ENCODE measurements around the gene UBE4B. TPM values are rescaled to one million over a fixed set of nuclear protein-coding genes. Genes with fewer than 3 reads are reported as not detected.

UBE4B gene
- total and polyA plus RNA-seq, 9 of the 15 experiments (the other 6 are each of a cell fraction or from before 2014, with no cell fraction given): 11.7 to 73.7 (median 40.1) TPM

GRCh38 chr1:10210841-10211804, 178.4 kb downstream of the UBE4B start (continued):
- TF ChIP-seq ELK3 (CRISPR knock-in tag; IDR thresholded peaks at IDR 0.05) (no peak), ZBTB43 (CRISPR knock-in tag; IDR thresholded peaks at IDR 0.05) (peak; percentile 70; the same call in 1 of the 2 replicates), TCF7 (IDR thresholded peaks at IDR 0.05; ENCODE audit: borderline replicate concordance) (no peak), ZNF717 (CRISPR knock-in tag; IDR thresholded peaks at IDR 0.05) (no peak), CHD7 (IDR thresholded peaks at IDR 0.05; ENCODE audit: low read depth, low read length) (no peak)

Measured in K562 (cell line).